ENCODE results near the gene ANKRD40CL.

DNA sequence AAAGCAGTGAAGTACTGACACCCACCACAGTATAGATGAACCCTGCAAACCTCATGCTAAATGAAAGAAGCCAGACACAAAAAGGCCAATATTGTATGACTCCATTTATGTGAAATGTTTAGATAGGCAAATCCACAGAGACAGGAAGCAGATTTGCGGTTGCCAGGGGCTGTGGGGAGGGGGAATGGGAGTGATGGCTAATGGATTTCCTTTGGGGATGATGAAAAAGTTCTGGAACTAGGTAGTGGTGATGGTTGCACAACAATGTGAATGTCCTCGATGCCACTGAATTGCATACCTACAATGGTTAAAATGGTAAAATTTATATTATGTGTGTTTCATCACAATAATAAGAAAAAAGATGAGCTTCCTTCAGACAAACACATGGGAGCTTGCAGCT is 39.7 kb upstream of the ANKRD40CL start:
- TF ChIP-seq, protein P1, sequence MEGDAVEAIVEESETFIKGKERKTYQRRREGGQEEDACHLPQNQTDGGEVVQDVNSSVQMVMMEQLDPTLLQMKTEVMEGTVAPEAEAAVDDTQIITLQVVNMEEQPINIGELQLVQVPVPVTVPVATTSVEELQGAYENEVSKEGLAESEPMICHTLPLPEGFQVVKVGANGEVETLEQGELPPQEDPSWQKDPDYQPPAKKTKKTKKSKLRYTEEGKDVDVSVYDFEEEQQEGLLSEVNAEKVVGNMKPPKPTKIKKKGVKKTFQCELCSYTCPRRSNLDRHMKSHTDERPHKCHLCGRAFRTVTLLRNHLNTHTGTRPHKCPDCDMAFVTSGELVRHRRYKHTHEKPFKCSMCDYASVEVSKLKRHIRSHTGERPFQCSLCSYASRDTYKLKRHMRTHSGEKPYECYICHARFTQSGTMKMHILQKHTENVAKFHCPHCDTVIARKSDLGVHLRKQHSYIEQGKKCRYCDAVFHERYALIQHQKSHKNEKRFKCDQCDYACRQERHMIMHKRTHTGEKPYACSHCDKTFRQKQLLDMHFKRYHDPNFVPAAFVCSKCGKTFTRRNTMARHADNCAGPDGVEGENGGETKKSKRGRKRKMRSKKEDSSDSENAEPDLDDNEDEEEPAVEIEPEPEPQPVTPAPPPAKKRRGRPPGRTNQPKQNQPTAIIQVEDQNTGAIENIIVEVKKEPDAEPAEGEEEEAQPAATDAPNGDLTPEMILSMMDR (conservative IDR thresholded peaks at IDR 0.05; ENCODE audit: low read length) = no peak
- no peak for TF ChIP-seq EZH2phosphoT487 (IDR thresholded peaks at IDR 0.05; ENCODE audit: borderline replicate concordance)
